Activated CD8-positive, alpha-beta T cell treated with anti-CD3 and anti-CD28 coated beads, Interleukin-2, amount 10 ng/mL, durations not matched to agents 7 days and 5 days (primary cell): Measurements from ENCODE around the gene WDR83. TPM values are rescaled to one million over a fixed set of nuclear protein-coding genes. Genes with fewer than 3 reads are reported as not detected.
"Not testable (repeated sequence)": the region's sequence is repeated elsewhere in the genome, so short reads cannot be mapped to it uniquely, and the experiment has no call there.

Experiments
- ATAC-seq: fragments of 150-1000 bp; cut with Tn5 transposase; one replicate; pipeline ENCODE4 v1.10.0; 2021; ENCODE audit warnings: moderate library complexity
- CTCF ChIA-PET: fragments of 350-600 bp; sonication (Branson Sonifier 250); formaldehyde crosslinking; loops from one replicate; lab custom pipeline; 2021; ENCODE audit warnings: antibody characterized with exemption; lab: Charles Lee
- POLR2A ChIA-PET: fragments of 350-600 bp; sonication (Branson Sonifier 250); formaldehyde crosslinking; loops from one replicate; lab custom pipeline; 2021; ENCODE audit warnings: antibody characterized with exemption; lab: Charles Lee
- DNase-seq: peaks from one replicate; pipeline ENCODE4 v3.0.0-alpha.2; 2020
- H3K27ac Mint-ChIP-seq: one replicate; pipeline ENCODE4 v1.8.0; 2021; ENCODE audit warnings: mild to moderate bottlenecking, mixed read lengths
- H3K27me3 Mint-ChIP-seq: one replicate; pipeline ENCODE4 v1.8.0; 2021; ENCODE audit warnings: low read depth, mixed read lengths
- H3K36me3 Mint-ChIP-seq: one replicate; pipeline ENCODE4 v1.8.0; 2021; ENCODE audit warnings: low read depth, mixed read lengths
- H3K4me1 Mint-ChIP-seq: one replicate; pipeline ENCODE4 v1.8.0; 2021; ENCODE audit warnings: low read depth, mixed read lengths
- H3K4me3 Mint-ChIP-seq: one replicate; pipeline ENCODE4 v1.8.0; 2021; ENCODE audit warnings: mild to moderate bottlenecking, mixed read lengths
- H3K9me3 Mint-ChIP-seq: one replicate; pipeline ENCODE4 v1.8.0; 2022; ENCODE audit warnings: mixed read lengths; ENCODE audit not compliant: insufficient read depth
- total RNA-seq, 2 experiments: library from RNA; stranded (reverse); gene quantifications; one replicate each; pipeline ENCODE4 v1.2.3, GENCODE V29; 2021

WDR83 gene
- total RNA-seq, 2 experiments from 2014 or later = 16.4 to 19.4 TPM

DNA sequence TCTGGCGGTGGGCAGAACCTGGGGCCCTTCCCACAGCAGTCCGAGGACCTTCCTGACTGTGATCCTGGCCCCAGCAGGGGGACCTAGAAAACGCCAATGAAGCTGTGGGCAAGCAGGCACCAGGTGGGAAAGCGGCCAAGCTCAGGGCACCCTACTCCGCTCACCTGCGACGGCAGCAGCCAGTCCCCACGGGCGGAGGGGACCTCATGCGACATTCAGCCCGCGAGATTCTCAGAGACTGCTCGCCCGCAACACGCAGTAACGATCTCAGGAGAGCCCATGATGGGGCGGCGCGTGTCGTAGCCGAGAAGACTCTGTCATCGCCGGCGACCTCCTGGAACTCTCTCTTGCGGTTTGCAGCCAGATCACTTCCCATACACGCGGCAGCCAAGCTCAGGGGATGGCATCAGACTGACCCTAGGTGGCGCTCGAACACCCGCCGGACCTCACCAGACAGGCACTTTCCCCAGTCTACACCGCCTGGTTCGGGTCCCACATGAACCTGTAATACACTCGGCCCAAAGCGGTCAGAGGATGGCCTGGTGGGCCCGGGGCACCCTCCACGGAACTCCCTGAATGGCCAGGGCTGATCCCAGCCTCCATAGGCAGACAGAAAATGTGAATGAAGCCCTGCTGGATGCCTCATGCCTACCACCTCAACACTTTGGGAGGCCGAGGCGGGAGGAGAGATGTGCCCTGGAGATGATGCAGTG, 26.6 kb upstream of the WDR83 start:
- peaks cover 20% of the 10 kb centered on the region for H3K36me3 Mint-ChIP-seq
- POLR2A ChIA-PET = interaction anchor here (1.0 to 1.3 kb wide), 2 partner anchors 26 to 29 kb away, joined by 3 to 7 read pairs; partner anchors contain the start of genes MAN2B1, WDR83, ZNF490 and ZNF791
- H3K27me3 Mint-ChIP-seq = no peaks in the 10 kb centered on the region
- ATAC-seq (peak; percentile 95), DNase-seq (peak; percentile 92)
- peaks cover 19% of the 10 kb centered on the region for H3K4me1 Mint-ChIP-seq
- peak overlapping the region; percentile 90 for H3K27ac Mint-ChIP-seq
- no peaks in the 10 kb centered on the region for H3K9me3 Mint-ChIP-seq
- peak overlapping the region; percentile 65 for H3K4me3 Mint-ChIP-seq
- CTCF ChIA-PET = interaction anchor here (0.6 to 2.1 kb wide), 14 partner anchors 9 to 97 kb away, joined by 3 to 10 read pairs (median 6); partner anchors contain the start of genes DHPS, GET3, MAN2B1 and WDR83

DNA sequence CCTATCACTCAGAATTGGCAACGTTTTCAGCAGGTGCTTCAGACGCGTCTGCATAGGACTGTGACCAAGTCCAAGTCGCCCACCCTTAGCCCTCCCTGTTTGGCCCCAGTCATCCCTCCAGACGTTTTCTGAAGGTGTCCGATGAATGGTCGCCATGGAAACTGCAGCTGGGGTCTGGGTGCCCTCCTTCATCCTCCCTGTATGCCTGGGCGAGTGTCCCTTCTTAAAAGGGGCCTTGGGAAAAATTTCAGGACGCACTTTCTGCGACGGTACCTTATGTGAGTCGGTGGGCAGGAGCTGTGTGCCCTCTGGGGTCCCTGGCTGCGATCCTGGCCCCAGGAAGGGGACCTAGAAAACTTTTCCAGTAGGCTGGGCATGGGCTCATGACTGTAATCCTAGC, 25.2 kb upstream of the WDR83 start:
- DNase-seq (no peak), ATAC-seq (no peak)
- no peaks in the 10 kb centered on the region for H3K27me3 Mint-ChIP-seq
- no peak overlapping the region for H3K27ac Mint-ChIP-seq
- ChIA-PET POLR2A (no interaction called here), CTCF (no interaction called here)
- H3K4me1 Mint-ChIP-seq = peaks cover 14% of the 10 kb centered on the region
- no peak overlapping the region for H3K4me3 Mint-ChIP-seq
- H3K9me3 Mint-ChIP-seq = no peaks in the 10 kb centered on the region
- H3K36me3 Mint-ChIP-seq = peaks cover 24% of the 10 kb centered on the region

DNA sequence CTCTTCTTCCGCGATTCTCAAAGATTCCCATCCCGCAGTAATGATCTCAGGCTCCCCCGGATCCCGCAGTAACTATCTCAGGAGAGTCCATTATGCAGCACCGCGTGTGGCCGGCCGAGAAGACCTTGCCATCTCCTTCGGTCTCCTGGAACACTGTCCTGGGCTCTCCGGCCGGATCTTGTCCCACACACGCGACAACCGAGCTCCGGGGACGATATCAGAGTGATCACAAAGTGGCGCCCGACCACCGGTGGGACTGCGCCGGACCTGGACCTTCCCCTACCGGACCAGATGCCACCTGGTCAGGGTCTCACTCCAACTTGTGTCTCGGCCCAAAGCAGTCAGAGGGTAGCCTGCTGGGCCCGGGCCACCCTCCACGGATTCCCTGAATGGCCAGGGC, 24.1 kb upstream of the WDR83 start:
- no peaks in the 10 kb centered on the region for H3K9me3 Mint-ChIP-seq
- DNase-seq (no peak), ATAC-seq (no peak)
- peaks cover 25% of the 10 kb centered on the region for H3K36me3 Mint-ChIP-seq
- no peaks in the 10 kb centered on the region for H3K27me3 Mint-ChIP-seq
- H3K4me1 Mint-ChIP-seq = peaks cover 17% of the 10 kb centered on the region
- CTCF ChIA-PET = no interaction called here
- POLR2A ChIA-PET = no interaction called here
- no peak overlapping the region for H3K27ac Mint-ChIP-seq
- H3K4me3 Mint-ChIP-seq = no peak overlapping the region

DNA sequence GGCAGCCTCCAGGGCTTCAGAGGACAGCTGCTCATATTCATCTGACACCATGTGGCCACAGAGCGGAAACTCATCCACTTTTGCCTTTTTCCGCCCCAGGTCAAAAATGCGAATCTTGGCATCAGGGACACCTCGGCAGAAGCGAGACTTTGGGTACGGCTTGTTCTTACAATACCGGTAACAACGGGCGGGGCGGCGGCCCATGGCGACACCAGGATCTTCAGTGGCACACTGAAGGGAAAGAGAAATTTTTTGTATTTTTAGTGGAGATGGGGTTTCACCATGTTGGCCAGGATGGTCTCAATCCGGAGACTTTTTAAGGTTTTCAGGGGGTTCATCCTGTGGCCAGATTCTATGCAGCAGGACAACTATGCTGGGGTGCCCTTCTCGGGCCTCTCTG, 22.9 kb upstream of the WDR83 start:
- Mint-ChIP-seq H3K36me3 (peaks cover 25% of the 10 kb centered on the region), H3K4me1 (peaks cover 20% of the 10 kb centered on the region)
- H3K27ac Mint-ChIP-seq, H3K9me3 Mint-ChIP-seq, H3K27me3 Mint-ChIP-seq, H3K4me3 Mint-ChIP-seq, ATAC-seq, POLR2A ChIA-PET, DNase-seq: not testable (repeated sequence)
- CTCF ChIA-PET = interaction anchor here (0.7 kb wide), 1 partner anchor 22 kb away, joined by 3 read pairs; no protein-coding TSS in a partner anchor

DNA sequence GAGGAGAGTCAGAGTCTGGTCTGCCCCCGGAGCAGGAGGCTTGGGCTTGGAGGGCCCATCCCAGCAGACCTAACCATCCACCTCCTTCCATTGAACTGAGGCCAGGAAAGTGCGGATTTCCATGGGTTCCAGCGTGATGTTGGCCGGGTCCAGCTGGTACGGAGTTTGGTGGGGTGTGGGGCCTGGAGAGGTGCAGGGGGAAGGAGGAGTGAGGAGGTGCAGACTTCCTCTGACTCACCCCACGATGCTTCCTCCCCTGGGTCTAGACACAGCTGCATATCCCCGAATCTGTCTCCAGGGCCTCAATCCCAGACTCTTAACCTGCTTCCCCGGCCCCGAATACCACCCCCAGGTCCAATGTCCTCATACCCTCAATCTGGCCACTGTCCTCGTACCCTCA, 20.1 kb upstream of the WDR83 start:
- Mint-ChIP-seq H3K27me3 (no peaks in the 10 kb centered on the region), H3K27ac (peak overlapping the region; percentile 34), H3K36me3 (peaks cover 29% of the 10 kb centered on the region), H3K9me3 (no peaks in the 10 kb centered on the region), H3K4me1 (peaks cover 9% of the 10 kb centered on the region), H3K4me3 (no peak overlapping the region)
- POLR2A ChIA-PET = no interaction called here
- CTCF ChIA-PET = no interaction called here
- no peak for ATAC-seq
- no peak for DNase-seq

DNA sequence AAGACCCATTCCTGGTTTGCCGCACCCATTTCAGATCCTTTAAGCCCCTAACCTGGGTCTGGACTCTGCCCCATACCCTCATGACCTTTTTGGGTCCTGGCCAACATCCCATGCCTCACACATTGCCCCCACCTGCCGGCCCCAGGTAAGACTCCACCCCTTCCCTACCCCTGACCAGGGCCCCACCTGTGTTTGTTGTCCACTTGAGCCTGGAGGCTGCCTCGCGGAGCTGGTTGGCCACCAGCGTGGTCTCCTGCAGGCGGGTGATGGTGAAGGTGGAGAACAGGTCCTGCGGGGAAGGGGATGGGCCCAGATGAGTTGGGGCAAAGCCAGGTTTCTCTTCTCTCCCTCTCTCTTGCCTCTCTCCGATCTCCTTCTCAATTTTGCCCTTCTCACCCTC, 19.6 kb upstream of the WDR83 start:
- DNase-seq (no peak), ATAC-seq (no peak)
- peak overlapping the region; percentile 34 for H3K27ac Mint-ChIP-seq
- POLR2A ChIA-PET = no interaction called here
- H3K36me3 Mint-ChIP-seq = peaks cover 34% of the 10 kb centered on the region
- no peak overlapping the region for H3K4me3 Mint-ChIP-seq
- H3K9me3 Mint-ChIP-seq = no peaks in the 10 kb centered on the region
- peaks cover 9% of the 10 kb centered on the region for H3K4me1 Mint-ChIP-seq
- no peaks in the 10 kb centered on the region for H3K27me3 Mint-ChIP-seq
- CTCF ChIA-PET = no interaction called here

DNA sequence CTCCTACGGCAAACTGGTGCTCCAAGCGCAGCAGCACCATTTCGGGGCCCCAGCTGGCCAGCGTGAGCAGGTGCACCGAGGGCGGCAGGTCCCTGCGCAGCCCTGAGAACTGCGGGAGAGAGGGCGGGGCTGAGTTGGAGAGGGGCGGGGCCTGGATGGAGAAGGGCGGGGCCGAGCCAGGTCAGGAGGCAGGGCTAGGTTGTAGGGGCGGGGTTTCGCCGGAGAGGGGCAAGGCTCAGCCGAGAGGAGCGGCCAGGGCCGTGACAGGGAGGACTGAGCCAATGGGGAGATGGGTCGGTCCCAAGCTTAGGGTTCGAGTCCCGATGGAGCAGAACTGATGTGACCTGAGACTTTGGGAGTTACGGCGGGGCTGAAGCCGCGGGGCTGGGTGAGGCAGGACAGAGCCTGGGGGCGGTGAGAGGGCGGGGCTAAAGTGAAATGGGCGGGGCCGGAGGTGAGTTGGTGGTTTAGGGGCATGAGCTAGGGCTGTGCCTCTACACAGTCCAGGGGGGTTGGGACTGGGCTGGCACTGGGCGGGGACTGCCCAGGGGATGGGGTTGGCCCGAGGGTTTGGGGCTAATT, 19.0 kb upstream of the WDR83 start:
- POLR2A ChIA-PET = no interaction called here
- CTCF ChIA-PET = no interaction called here
- no peak overlapping the region for H3K27ac Mint-ChIP-seq
- DNase-seq (no peak), ATAC-seq (peak; percentile 70)
- H3K9me3 Mint-ChIP-seq = no peaks in the 10 kb centered on the region
- no peak overlapping the region for H3K4me3 Mint-ChIP-seq
- peaks cover 9% of the 10 kb centered on the region for H3K4me1 Mint-ChIP-seq
- H3K27me3 Mint-ChIP-seq = no peaks in the 10 kb centered on the region
- peaks cover 36% of the 10 kb centered on the region for H3K36me3 Mint-ChIP-seq

DNA sequence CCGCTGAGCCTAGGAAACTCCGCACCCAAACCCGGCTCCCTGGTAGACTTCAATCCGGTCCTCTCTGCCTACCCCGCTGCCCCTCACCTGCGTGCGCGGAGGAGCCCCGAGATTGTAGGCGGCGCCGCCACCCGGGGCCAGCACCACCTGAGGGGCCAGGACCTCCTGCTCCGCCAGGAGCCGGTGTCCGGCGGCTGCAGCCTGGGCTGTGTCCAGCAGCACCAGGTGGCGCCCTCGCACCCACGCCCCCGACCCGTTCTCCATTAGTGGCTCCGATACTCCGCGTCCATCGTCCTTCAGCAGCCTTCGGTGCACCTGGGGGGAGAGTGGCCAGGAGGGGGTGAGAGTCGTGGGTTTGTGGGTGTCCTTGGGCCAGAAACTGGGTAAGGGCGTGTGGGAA, 18.5 kb upstream of the WDR83 start:
- no peak overlapping the region for H3K4me3 Mint-ChIP-seq
- CTCF ChIA-PET = interaction anchor here (1.4 kb wide), 1 partner anchor 8 kb away, joined by 8 read pairs; no protein-coding TSS in a partner anchor
- DNase-seq (no peak), ATAC-seq (no peak)
- H3K27ac Mint-ChIP-seq = no peak overlapping the region
- H3K4me1 Mint-ChIP-seq = peaks cover 9% of the 10 kb centered on the region
- H3K27me3 Mint-ChIP-seq = no peaks in the 10 kb centered on the region
- POLR2A ChIA-PET = no interaction called here
- H3K36me3 Mint-ChIP-seq = peaks cover 36% of the 10 kb centered on the region
- no peaks in the 10 kb centered on the region for H3K9me3 Mint-ChIP-seq

DNA sequence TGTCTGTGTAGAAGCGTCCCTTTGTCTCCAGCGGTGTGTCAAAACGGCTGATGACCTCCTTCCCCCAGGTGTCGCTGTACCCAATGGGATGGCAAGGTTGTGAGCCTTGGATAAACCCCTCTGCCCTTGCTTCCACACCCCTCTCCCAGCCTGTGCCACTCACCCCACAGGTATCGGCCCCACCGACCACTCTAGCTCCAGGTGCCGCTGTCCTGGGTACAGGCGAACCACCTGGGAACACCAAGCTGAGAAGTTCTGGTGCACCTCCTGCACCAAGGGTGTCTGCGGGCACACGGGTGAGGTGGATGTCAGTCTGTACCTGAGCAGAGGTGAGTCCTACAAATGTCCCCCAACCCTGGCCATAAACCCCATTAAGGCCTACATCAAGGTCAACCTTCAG, 16.7 kb upstream of the WDR83 start:
- Mint-ChIP-seq H3K4me3 (no peak overlapping the region), H3K27me3 (no peaks in the 10 kb centered on the region), H3K36me3 (peaks cover 39% of the 10 kb centered on the region), H3K9me3 (no peaks in the 10 kb centered on the region), H3K27ac (no peak overlapping the region), H3K4me1 (peaks cover 9% of the 10 kb centered on the region)
- ChIA-PET CTCF (no interaction called here), POLR2A (no interaction called here)
- ATAC-seq = no peak
- DNase-seq = no peak

DNA sequence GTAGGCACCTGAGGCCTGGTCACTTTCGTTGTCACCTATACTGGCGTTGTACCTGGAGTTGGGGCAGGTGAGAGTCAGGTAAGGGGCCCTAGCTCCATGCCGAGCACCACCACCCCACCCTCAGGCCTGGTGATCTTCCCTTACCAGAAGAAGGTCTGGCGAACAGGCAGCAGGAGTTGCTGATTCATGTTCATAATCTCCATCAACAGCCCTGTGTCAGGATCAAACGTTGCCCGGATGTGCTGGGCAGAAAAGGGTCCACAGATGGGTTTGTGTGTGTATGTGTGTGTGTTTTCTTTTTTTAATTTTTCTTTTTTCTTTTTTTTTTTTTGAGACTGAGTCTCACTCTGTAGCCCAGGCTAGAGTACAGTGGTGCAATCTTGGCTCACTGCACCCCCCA, 14.4 kb upstream of the WDR83 start:
- Mint-ChIP-seq H3K36me3 (peaks cover 51% of the 10 kb centered on the region), H3K9me3 (no peaks in the 10 kb centered on the region), H3K27ac (no peak overlapping the region), H3K4me3 (no peak overlapping the region), H3K4me1 (peaks cover 5% of the 10 kb centered on the region), H3K27me3 (no peaks in the 10 kb centered on the region)
- DNase-seq (no peak), ATAC-seq (no peak)
- POLR2A ChIA-PET = no interaction called here
- CTCF ChIA-PET = no interaction called here

DNA sequence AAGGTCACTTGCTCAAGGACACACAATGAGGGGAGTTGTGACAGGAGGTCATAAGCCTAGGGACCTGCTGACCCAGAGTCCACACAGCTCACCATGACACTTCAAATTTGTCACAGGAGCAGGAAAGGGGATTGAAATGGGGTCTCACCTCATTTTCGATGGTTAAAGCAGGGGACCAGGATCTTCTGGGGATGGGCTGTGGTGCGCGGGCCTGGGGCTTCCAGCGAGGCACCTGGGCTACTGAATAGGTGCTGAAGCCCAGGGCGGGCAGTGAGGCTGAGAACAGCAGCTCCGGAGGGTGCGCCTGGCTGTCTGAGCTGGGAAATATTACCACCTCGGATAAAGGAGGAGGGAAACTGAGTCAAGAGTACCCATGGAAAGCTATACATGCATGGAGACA, 11.1 kb upstream of the WDR83 start:
- no peak for DNase-seq
- no peak overlapping the region for H3K4me3 Mint-ChIP-seq
- peaks cover 52% of the 10 kb centered on the region for H3K36me3 Mint-ChIP-seq
- POLR2A ChIA-PET = no interaction called here
- no peaks in the 10 kb centered on the region for H3K4me1 Mint-ChIP-seq
- no peaks in the 10 kb centered on the region for H3K27me3 Mint-ChIP-seq
- CTCF ChIA-PET = no interaction called here
- no peak overlapping the region for H3K27ac Mint-ChIP-seq
- no peaks in the 10 kb centered on the region for H3K9me3 Mint-ChIP-seq
- ATAC-seq = no peak

DNA sequence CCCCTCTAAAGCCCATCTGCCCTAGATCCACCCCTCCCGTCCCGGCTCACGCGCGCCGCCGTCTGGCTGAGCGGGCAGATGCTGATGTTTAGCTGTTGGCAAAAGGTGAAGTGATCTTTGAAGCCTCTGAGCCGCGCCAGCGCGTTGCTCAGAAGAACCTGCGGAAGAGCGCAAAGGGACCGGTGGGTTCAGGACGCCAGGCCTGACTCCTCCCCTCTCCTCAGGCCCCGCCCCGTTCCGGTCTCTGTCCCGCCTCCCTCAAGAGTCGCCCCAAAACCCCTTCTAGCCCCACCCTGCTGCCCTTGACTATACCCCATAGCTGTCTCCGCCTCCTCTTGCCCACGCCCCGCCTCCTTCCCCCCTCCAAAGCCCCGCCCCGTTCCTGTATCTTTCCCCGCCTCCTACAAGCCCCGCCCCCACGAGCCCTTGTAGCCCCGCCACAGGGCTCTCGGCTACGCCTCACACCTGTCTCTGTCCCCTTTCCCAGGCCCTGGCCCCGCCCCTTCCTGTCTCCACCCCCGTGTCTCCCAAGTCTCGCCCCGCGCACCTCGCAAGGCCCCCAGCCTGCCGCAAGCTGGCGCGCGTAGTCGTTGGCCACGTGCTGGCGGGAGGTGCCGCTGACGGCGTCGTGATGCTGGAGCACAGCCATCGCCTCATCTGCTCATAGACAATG, 9.6 kb upstream of the WDR83 start:
- DNase-seq (no peak), ATAC-seq (peak; percentile 35)
- ChIA-PET CTCF (interaction anchor here (1.3 to 1.4 kb wide), 2 partner anchors 15 to 17 kb away, joined by 3 read pairs; no protein-coding TSS in a partner anchor), POLR2A (no interaction called here)
- Mint-ChIP-seq H3K36me3 (peaks cover 50% of the 10 kb centered on the region), H3K27me3 (no peaks in the 10 kb centered on the region), H3K4me3 (no peak overlapping the region), H3K27ac (no peak overlapping the region), H3K9me3 (no peaks in the 10 kb centered on the region), H3K4me1 (no peaks in the 10 kb centered on the region)
